ENCODE data around the gene QRSL1. TPM values are rescaled to one million over a fixed set of nuclear protein-coding genes. Genes with fewer than 3 reads are reported as not detected.

The QRSL1 gene
- polyA plus RNA-seq, 1 donor from 2014 or later: 20.0 TPM

DNA sequence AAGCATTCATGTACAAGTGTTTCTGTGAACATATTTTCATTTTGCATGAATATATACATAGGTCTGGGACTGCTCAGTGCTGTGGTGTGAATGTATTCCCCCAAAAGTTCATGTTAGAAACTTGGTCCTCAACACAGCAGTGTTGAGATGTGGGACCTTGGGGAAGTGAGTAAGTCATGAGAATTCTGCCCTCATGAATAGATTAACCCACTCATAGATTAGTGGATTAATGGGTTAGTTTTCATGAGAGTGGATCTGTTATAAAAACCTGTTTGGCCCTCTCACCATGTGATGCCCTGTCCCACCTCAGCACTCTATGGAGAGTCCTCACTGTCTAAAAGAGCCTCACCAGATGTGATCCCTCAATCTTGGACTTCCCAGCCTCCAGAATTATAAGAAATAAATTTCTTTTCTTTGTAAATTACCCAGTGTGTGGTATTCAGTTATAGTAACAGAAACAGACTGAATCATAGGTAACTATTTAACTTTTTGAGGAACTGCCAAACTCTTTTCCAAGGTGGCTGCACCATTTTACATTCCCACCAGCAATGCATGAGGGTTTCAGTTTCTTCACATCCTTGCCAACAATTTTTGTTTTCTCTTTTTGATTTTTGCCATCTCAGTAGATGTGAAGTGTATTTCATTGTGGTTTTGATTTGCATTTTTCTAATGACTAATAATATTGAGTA lies 45.3 kb downstream of the QRSL1 start:
- no peaks in the 10 kb centered on the region for H3K9me3 ChIP-seq (ENCODE audit: low read length)
- H3K4me2 ChIP-seq (ENCODE audit: low read length): no peak overlapping the region
- no peak overlapping the region for H2AFZ ChIP-seq (ENCODE audit: low read depth, low read length)
- H3K9ac ChIP-seq (ENCODE audit: low read length): no peak overlapping the region
- H3K27me3 ChIP-seq (ENCODE audit: insufficient read depth, low read depth, low read length): no peaks in the 10 kb centered on the region
- TF ChIP-seq POLR2AphosphoS5 (IDR thresholded peaks at IDR 0.05) (no peak), RAD21 (conservative IDR thresholded peaks at IDR 0.05) (no peak), TAF1 (IDR thresholded peaks at IDR 0.05; ENCODE audit: low read depth) (no peak), SMC3 (conservative IDR thresholded peaks at IDR 0.05; ENCODE audit: poor library complexity) (no peak), EZH2 (IDR thresholded peaks at IDR 0.05; ENCODE audit: borderline replicate concordance, insufficient read depth, low read length, poor library complexity, severe bottlenecking) (no peak), EP300 (conservative IDR thresholded peaks at IDR 0.05; ENCODE audit: poor library complexity, severe bottlenecking) (no peak), MXI1 (conservative IDR thresholded peaks at IDR 0.05; ENCODE audit: poor library complexity, severe bottlenecking) (no peak)
- TF ChIP-seq, protein P1, sequence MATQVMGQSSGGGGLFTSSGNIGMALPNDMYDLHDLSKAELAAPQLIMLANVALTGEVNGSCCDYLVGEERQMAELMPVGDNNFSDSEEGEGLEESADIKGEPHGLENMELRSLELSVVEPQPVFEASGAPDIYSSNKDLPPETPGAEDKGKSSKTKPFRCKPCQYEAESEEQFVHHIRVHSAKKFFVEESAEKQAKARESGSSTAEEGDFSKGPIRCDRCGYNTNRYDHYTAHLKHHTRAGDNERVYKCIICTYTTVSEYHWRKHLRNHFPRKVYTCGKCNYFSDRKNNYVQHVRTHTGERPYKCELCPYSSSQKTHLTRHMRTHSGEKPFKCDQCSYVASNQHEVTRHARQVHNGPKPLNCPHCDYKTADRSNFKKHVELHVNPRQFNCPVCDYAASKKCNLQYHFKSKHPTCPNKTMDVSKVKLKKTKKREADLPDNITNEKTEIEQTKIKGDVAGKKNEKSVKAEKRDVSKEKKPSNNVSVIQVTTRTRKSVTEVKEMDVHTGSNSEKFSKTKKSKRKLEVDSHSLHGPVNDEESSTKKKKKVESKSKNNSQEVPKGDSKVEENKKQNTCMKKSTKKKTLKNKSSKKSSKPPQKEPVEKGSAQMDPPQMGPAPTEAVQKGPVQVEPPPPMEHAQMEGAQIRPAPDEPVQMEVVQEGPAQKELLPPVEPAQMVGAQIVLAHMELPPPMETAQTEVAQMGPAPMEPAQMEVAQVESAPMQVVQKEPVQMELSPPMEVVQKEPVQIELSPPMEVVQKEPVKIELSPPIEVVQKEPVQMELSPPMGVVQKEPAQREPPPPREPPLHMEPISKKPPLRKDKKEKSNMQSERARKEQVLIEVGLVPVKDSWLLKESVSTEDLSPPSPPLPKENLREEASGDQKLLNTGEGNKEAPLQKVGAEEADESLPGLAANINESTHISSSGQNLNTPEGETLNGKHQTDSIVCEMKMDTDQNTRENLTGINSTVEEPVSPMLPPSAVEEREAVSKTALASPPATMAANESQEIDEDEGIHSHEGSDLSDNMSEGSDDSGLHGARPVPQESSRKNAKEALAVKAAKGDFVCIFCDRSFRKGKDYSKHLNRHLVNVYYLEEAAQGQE (IDR thresholded peaks at IDR 0.05; ENCODE audit: borderline replicate concordance): no peak
- TF ChIP-seq, protein P2, sequence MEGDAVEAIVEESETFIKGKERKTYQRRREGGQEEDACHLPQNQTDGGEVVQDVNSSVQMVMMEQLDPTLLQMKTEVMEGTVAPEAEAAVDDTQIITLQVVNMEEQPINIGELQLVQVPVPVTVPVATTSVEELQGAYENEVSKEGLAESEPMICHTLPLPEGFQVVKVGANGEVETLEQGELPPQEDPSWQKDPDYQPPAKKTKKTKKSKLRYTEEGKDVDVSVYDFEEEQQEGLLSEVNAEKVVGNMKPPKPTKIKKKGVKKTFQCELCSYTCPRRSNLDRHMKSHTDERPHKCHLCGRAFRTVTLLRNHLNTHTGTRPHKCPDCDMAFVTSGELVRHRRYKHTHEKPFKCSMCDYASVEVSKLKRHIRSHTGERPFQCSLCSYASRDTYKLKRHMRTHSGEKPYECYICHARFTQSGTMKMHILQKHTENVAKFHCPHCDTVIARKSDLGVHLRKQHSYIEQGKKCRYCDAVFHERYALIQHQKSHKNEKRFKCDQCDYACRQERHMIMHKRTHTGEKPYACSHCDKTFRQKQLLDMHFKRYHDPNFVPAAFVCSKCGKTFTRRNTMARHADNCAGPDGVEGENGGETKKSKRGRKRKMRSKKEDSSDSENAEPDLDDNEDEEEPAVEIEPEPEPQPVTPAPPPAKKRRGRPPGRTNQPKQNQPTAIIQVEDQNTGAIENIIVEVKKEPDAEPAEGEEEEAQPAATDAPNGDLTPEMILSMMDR (IDR thresholded peaks at IDR 0.05; ENCODE audit: poor library complexity, severe bottlenecking): no peak
- no peaks in the 10 kb centered on the region for H3K9me2 ChIP-seq (ENCODE audit: insufficient read depth, low read length)
- H3K4me3 ChIP-seq (ENCODE audit: low read length): no peak overlapping the region
- no peaks in the 10 kb centered on the region for H4K20me1 ChIP-seq (ENCODE audit: insufficient read depth)
- H3K79me2 ChIP-seq (replicated peaks; ENCODE audit: insufficient read depth, low read length): no peaks in the 10 kb centered on the region
- H3F3A ChIP-seq (ENCODE audit: insufficient read depth, low read length, poor library complexity, severe bottlenecking): no peaks in the 10 kb centered on the region
- no peak overlapping the region for H3K27ac ChIP-seq (ENCODE audit: low read length)
- H3K36me3 ChIP-seq (ENCODE audit: insufficient read depth, low read length): no peaks in the 10 kb centered on the region

DNA sequence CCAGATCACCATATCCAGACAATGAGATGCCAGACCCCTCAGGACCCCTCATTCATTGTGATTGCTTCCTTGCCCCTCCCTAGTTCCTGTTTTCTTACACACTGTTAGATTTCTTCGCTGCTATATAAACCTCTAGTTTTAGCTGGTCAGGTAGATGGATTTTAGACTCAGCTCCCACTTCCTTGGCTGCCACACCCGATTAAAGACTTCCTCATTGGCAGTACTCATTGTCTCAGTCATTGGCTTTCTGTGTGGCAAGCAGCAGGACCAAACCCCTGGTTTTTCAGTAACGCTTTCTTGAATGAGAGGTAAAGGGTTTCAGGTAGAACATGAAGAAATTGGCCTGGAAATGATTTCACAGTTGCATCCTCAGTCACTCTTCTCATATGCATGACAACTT lies 47.9 kb downstream of the QRSL1 start:
- Histone ChIP-seq H3K36me3 (ENCODE audit: insufficient read depth, low read length) (no peaks in the 10 kb centered on the region), H4K20me1 (ENCODE audit: insufficient read depth) (no peaks in the 10 kb centered on the region), H3K9ac (ENCODE audit: low read length) (no peak overlapping the region), H3K27me3 (ENCODE audit: insufficient read depth, low read depth, low read length) (no peaks in the 10 kb centered on the region), H3F3A (ENCODE audit: insufficient read depth, low read length, poor library complexity, severe bottlenecking) (no peaks in the 10 kb centered on the region), H3K9me3 (ENCODE audit: low read length) (no peaks in the 10 kb centered on the region), H3K79me2 (replicated peaks; ENCODE audit: insufficient read depth, low read length) (no peaks in the 10 kb centered on the region), H3K9me2 (ENCODE audit: insufficient read depth, low read length) (no peaks in the 10 kb centered on the region), H2AFZ (ENCODE audit: low read depth, low read length) (no peak overlapping the region), H3K4me3 (ENCODE audit: low read length) (no peak overlapping the region), H3K4me2 (ENCODE audit: low read length) (no peak overlapping the region), H3K27ac (ENCODE audit: low read length) (no peak overlapping the region)
- no peak for TF ChIP-seq EP300 (conservative IDR thresholded peaks at IDR 0.05; ENCODE audit: poor library complexity, severe bottlenecking)
- TF ChIP-seq, protein P1 (IDR thresholded peaks at IDR 0.05; ENCODE audit: borderline replicate concordance): no peak
- no peak for TF ChIP-seq SMC3 (conservative IDR thresholded peaks at IDR 0.05; ENCODE audit: poor library complexity)
- no peak for TF ChIP-seq RAD21 (conservative IDR thresholded peaks at IDR 0.05)
- TF ChIP-seq EZH2 (IDR thresholded peaks at IDR 0.05; ENCODE audit: borderline replicate concordance, insufficient read depth, low read length, poor library complexity, severe bottlenecking): no peak
- TF ChIP-seq TAF1 (IDR thresholded peaks at IDR 0.05; ENCODE audit: low read depth): no peak
- TF ChIP-seq, protein P2 (IDR thresholded peaks at IDR 0.05; ENCODE audit: poor library complexity, severe bottlenecking): no peak
- no peak for TF ChIP-seq MXI1 (conservative IDR thresholded peaks at IDR 0.05; ENCODE audit: poor library complexity, severe bottlenecking)
- no peak for TF ChIP-seq POLR2AphosphoS5 (IDR thresholded peaks at IDR 0.05)

Data from neural cell (in vitro differentiated cells).